Measurements from ENCODE around the gene PIAS2.
"Not testable (repeated sequence)": the region's sequence is repeated elsewhere in the genome, so short reads cannot be mapped to it uniquely, and the experiment has no call there.

Gene PIAS2

DNA sequence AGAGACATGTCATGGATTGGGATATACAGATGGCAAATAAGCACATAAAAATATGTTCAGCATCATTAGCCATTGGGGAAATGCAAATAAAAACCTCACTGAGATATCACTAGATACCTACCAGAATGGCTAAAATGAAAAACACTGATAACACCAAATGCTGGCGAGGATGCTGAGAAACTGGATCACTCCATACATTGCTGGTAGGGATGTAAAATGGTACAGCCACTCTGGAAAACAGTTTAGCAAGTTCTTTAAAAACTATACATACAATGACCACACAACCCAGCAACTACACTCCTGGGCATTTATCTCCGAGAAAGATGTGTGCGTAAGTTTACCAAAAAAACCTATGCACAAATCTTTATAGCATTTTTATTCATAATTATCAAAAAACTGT lies 13.9 kb downstream of the PIAS2 start:
- DNase-seq (ENCODE audit: low read depth), result no peak

DNA sequence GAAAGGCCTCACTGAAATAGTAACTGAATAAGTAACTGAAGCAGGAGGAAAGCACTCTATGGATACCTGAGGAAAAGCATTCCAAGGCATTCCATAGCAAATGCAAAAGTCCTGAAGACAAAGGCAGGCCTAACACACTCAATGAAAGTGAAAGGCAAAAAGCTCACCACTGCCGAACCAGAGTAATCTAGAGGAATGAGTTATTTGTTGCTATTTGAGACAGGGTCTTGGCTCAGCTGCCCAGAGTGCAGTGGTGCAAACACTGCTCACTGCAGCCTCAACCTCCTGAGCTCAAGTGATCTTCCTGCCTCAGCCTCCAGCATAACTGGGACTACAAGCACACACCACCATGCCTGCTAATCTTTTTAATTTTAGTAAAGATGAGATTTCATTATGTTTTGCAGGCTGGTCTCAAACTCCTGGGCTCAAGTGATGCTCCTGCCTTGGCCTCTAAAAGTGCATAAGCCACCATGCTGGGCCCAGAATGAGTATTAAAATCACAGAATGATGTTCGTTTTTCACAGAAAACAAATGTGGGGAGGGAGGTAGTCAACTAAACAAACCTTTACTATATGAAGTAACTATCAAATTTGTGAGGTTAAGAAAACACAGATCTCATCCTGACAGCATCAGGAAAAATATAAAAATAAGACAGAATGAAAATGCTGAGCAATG lies 17.9 kb downstream of the PIAS2 start:
- DNase-seq (ENCODE audit: low read depth), result no peak

DNA sequence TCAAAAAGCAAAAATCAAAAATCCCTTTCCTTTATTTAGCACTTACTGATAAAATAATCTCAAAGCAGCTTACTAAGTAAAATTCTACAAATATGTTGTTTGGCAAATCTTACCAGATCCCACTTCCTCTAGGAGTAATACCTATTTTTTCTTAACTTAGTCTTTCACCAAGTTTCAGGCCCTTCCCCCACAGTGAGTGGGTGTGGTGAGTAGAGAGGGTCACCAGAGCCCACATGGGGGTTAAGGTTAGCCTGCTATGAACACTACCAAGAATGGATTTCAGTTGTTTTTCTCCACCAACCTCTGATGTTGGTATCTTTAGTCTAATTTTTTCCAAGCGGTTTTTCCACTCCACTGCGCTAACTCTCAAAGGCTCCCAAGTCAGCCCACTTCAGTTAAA lies 23.2 kb downstream of the PIAS2 start:
- no peak for DNase-seq (ENCODE audit: low read depth)

DNA sequence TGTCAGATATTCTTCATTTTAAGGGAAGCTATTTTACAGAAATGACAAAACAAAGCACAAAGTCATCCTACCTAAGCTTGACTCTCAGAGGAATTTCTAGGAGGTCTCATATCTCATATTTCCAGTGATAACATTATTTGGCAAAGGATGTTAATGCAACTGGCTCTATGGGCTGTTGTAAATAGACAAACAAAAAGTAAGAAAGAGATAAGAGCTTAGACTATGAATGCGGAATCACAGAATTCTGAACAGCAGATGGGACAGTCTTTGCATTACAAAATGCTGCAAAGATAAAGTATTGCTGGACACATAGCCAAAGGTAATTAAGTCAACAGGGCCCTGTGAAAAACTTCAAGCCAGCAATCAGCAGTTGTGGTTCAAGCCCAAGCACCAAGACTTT lies 23.9 kb downstream of the PIAS2 start:
- DNase-seq (ENCODE audit: low read depth), result no peak

DNA sequence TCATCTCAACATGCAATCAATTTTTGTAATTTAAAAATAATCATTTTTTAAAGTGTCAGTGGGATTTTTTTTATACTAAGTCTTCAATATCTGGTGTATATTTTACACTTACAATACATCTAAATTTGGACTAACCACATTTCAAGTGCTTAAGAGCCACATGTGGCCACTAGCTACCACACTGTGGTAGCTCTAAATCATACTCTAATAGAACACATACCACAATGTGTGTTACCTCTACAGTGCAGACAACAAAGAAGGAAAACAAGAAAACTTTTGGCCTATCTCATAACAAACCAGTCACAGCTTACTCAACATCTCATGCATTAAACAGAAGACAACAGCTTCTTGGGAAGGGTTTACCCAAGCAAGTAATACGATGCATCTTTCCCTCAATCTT lies 24.5 kb downstream of the PIAS2 start:
- DNase-seq (ENCODE audit: low read depth), result no peak

DNA sequence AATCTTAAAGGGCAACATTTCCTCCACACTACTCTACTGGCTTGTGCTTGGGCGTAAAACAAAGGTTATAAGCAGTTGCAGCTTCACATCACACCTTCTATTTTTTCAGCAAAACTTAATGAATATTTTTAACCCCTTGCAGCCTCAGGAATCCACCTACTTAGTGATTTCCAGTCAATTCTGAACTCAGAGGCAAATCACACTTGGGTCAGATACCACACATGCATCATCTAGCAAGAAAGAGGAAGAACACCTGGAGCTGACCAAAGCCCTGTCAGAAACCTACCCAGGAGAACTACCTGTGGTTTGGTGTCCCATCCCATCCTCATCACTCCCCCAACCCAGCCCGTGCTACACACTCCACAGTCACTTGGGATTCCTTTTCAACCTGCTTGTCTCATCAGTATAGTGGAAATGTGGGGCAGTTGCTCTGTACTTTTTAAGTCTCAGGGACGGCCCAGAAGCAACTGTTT lies 25.5 kb downstream of the PIAS2 start:
- no peak for DNase-seq (ENCODE audit: low read depth)

DNA sequence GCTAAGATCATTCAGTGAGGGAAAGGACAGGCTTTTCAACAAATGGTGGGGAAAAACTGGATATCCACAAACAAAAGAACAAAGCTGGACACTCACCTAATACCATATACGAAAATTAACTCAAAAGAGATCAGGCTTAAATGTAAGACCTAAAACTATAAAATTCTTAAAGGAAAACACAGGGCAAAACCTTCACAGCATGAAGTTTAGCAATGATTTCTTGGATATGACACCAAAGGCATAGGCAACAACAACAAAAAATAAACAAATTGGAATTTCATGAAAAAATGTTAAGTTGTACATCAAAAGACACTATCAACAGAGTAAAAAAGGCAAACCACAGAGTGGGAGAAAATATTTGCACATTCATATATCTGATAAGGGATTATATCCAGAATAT lies 28.3 kb downstream of the PIAS2 start:
- no peak for DNase-seq (ENCODE audit: low read depth)

DNA sequence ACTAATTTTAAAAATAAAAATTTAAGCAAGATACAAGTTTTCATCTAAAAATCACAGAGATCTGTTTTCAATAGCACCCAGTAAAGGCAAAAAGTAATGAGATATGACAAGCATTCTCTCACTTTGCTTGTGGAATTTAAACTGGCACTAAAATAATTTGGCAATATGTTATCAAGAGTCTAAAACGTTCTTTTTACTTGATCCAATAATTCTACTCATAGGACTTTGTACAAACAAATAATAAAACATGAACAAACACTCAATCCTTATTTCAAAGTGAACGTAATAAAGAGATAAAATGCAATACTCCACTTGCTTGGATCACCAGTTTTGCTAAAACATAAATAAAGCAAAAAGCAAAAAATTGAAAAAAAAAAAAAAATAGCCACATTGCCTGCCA lies 30.4 kb downstream of the PIAS2 start:
- no peak for DNase-seq (ENCODE audit: low read depth)

DNA sequence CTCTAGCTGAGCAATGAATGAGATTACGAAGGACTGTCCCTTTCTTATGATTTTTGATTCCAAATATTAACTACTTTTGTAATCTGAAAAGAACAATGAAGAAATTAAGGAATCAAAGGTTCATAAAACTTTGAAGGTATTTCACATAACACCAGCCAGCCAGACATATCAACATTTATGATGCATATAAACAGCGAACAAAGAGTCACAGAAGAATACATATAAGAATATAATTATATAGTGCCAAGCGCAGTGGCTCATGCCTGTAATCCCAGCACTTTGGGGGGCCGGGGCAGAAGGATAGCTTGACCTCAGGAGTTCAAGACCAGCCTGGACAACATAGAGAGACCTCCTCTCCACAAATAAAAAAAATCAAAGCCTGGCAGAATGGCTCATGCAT lies 34.1 kb downstream of the PIAS2 start:
- DNase-seq (ENCODE audit: low read depth), result no peak

DNA sequence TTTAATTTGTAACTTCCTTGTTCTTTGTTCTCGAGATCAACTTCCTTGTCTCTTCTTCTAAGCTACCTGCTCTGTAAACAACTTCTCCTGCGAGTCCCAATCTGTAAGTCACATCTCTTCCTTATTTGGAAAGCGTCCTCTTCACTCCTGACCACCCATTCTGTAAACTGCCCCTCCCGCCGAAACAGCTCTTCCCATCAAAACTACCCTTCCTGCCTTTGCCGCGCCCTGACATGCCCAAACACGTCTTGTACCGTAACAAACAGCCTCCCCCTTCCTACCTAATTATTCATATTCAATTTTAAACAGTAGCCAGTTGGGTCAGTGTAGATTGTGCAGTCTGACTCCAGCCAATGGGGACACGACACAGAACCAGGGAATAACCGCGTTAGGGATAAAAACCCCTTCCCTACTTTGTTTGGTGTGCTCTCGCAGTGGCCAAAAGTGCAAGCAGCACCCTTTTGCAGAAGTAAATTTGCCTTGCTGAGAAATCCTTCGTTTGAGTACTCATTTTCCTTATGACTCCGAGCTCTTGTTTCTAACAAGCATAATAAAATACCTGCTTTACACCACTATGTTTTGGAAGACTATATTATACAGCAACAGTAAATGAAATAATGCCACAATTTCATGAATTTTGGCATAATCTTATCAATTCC lies 39.8 kb downstream of the PIAS2 start:
- no peak for DNase-seq (ENCODE audit: low read depth)

DNA sequence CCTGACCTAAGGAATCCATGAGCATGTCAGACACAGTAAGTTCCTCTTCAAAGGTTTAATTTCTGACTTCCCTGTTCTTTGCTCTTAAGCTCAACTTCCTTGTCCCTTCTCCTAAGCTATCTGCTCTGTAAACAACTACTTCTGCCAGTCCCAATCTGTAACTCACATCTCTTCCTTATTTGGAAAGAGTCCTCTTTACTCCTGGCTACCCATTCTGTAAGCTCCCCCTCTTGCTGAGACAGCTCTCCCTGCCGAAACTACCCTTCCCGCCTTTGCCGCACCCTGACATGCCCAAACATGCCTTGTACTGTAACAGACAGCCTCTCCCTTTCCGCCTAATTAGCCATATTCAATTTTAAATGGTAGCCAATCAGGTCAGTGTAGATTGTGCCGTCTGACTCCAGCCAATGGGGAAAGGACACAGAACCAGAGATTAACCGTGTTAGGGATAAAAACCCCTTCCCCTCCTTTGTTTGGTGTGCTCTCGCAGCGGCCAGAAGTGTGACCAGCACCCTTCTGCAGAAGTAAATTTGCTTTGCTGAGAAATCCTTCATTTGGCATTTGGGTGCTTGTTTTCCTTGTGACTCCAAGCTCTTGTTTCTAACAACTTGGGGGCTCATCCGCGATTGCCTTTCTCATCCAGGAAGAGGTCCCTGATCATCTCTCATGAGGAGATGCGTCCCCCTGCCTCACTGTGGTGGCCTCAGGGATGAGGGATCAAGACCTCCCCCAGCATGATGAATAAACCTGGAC lies 49.0 kb downstream of the PIAS2 start:
- DNase-seq (ENCODE audit: low read depth), result no peak

DNA sequence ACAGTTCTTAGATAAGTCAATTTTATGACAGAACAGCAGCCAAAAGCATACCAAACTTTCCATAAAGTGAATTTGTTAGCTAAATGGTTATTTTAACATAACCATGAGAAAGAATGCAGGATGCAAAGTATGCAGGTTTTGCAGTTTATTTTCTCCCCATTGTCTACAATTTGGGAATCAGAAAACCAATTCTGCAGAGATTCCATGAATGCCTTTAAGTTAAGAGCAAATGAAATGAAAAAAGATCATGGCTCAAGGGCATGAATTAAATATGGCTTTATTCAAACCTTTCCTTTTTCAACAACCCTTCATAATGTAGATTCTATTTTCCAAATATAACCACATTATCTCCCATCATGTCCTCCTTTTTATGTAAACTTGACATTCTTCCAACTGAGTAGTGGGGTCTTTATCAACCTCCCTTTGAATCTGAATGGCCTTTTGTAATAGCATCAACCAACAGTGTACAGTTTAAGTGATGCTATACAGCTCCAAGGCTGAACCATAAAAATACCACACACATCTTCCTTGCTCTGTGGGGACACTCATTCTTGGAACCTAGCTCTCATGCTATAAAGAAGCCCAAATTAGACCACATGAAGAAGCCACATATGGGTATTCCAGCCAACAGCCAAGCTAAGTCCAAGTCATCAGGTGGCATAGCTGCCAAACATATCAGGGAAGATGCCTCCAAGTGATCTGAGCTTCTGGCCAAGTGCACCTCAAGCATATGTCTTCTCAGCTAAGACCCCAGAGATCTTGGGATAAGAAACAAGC lies 49.8 kb downstream of the PIAS2 start:
- DNase-seq (ENCODE audit: low read depth), result no peak

DNA sequence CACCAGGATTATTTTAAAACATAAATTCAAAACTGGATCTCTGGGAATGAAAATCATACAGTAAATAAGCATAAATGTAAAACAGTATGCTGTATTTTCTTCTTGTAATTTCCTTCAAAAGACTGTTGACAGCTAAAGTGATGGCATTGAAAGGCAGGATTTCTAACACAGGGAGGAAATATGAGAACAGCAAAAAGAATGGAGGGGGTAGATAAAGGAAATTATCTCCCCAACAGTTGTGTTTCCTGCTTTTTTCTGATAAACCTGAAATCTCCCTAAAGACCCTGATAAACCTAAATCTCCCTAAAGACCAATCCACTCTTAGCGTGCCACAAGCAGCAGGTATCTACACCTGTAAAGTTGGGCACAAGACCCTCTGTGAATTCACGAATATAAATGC lies 50.8 kb downstream of the PIAS2 start:
- no peak for DNase-seq (ENCODE audit: low read depth)

DNA sequence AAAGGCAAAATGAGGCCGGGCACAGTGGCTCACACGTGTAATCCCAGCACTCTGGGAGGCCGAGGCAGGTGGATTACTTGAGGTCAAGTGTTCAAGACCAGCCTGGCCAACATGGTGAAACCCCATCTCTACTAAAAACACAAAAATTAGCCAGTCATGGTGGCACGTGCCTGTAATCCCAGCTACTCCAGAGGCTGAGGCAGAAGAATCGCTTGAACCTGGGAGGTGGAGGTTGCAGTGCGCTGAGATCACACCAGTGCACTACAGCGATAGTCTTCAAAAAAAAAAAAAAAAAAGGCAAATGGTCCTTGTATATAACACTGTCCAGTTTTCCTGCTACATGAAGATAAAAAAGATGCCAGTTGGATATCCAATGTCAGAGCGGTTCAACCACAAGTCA lies 52.1 kb downstream of the PIAS2 start:
- not testable (repeated sequence) for DNase-seq (ENCODE audit: low read depth)

DNA sequence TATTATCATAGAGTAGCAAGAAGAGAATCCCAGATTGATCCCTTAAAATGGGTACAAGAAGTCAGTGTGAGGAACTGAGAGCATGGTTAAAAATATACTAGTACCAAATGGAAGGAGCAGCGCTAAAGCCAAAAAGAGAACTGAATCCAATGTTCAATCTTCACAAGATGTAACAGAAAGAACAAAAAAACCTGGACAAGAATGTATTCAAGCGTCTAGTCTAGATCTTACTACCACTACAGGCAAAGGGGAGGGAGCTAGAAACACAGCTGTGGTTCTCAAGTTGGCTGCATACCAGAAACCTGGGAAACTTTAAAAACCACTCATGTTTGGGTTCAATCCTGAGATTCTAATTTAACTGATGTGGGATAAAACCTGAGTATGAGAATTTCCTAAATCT lies 57.5 kb downstream of the PIAS2 start:
- DNase-seq (ENCODE audit: low read depth), result no peak

DNA sequence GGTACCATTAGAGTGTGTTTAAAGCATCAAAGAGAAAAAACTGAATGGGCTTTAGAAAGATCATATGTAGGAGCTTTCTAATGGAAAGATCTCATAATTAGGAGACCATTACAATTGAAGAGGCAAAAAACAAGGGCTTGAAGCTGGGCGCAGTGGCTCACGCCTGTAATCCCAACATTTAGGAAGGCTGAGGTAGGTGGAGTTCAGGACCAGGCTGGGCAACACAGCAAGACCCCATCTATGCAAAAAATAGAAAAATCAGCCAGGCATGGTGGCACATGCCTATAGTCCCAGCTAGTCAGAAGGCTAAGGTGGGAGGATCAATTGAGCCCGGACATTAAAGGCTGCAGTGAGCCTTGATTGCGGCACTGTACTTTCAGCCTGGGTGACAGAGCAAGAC lies 59.0 kb downstream of the PIAS2 start:
- no peak for DNase-seq (ENCODE audit: low read depth)

DNA sequence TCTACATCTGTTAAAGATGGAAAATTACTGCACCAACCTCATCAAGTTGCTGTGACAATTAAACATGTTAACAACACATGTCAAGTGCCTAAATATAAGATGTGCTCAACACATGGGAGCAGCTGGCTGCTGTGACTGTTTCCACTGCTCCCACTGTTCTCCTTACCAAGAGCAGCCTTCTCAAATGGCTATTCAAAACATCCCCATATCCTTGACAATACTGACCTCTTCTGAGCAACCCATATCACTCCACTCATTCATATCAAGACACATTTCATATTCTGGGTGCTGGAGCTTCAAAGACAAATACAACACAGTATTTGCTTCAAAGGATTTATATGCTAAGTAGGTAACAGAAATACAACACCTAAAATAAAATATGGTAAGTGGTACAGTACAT lies 60.3 kb downstream of the PIAS2 start:
- DNase-seq (ENCODE audit: low read depth), result no peak

DNA sequence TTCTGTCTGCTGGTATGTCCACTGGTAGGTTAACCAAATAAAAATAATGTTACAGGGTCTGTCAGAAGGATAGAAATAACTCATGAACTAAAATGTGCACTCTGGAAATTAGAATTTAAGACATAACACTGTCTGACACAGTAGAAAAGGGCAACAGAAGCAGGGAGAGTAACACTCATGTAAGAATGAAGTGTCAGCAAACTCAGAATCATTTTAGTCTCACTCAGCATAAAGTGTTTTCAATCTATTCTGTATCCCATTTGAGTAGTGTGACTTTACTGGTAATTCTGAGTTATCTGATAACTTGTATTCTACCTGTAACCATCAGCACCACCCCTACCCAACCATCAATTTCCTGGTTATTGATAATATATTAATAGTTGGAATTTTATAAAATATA lies 68.3 kb downstream of the PIAS2 start:
- no peak for DNase-seq (ENCODE audit: low read depth)

DNA sequence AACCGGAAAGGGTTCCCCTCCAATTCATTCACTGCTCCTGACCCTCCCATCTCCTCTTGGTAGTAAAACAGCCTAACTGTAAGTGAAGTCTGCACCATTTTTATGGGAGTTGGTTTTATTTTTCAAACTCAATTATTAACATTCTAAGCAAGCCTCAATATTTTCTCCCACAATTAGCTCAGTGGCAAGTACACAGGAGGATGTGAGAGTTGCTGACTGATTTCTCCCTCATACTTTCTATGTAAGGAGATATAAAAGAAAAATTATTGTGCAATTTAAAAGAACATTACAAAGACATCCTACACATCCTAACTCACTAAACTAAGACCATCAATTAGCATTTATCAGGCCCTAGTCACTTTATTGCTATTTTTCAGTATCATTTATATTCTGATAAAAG lies 73.9 kb downstream of the PIAS2 start:
- DNase-seq (ENCODE audit: low read depth), result no peak

DNA sequence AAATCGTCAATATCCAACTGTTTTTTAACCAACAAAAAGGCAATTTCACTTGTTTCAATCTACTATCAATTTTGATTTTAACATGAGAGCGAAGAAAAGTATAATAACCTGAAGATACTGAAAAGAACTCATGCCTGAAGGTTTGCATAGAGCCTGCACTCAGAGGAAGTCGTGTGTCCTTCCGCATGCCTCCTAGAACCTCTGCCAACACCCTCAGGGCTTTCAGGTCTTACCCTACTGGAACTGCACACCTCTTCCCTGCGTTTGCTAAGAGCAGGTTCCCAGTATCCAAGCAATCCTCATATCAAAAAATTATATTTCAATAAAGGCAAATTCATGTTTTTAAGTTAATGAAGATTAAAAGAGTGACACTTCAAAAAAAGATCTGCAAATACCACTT lies 74.7 kb downstream of the PIAS2 start:
- DNase-seq (ENCODE audit: low read depth), result no peak

DNA sequence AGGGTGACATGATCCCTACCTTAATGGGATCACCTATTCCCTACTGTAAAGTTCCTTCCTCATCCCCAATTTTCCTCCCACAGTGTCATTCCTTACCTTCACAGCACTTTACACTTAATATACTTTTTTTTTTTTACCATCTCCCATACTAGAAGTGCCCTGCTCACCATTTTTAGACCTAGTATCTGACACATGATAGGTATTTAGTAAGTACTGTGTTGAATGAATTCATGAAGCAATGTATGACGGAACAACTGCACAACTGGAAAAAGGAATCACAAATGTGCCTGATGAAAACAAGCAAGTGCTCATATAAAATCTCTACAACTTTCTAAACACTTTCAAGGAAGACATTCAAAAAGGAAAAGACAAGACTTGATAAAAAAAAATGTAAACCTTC lies 83.4 kb downstream of the PIAS2 start:
- DNase-seq (ENCODE audit: low read depth), result no peak

DNA sequence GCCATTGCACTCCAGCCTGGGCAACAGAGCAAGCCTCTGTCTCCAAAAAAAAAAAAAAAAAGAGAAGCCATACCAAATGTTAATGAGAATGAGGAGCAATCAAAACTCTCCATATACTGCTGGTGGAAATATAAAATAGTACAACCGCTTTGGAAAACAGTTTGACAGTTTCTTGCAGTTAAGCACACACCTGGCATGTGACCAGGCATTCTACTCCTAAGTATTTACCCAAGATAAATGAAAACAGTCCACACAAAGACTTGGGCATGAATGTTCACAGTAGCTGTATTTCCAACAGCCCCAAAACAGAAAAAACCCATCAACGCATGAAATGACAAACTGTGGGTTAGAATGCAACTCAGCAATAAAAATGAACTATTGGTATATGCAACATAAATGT lies 84.5 kb downstream of the PIAS2 start:
- no peak for DNase-seq (ENCODE audit: low read depth)

DNA sequence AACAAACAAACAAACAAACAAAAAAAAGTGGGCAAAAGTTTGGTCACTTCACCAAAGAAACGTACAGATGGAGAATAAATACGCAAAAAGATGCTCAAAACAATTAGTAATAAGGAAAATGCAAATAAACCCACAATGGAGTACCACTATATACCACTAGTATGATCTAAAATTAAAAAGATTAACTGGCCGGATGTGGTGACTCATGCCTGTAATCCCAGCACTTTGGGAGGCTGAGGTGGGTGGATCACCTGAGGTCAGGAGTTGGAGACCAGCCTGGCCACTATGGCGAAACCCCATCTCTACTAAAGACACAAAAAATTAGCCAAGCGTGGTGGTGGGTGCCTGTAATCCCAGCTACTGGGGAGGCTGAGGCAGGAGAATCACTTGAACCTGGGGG lies 84.9 kb downstream of the PIAS2 start:
- not testable (repeated sequence) for DNase-seq (ENCODE audit: low read depth)
